OCI-LY7 (cell line): ENCODE data around the gene ANO2. TPM values are rescaled to one million over a fixed set of nuclear protein-coding genes. Genes with fewer than 3 reads are reported as not detected.

Experiments used
- BruUV-seq: library from RNA; stranded (reverse); fragments of 400-500 nt; replicated peaks from 2 replicates; lab custom pipeline; 2021; lab: Mats Ljungman, UMichigan
- CTCF ChIA-PET: fragments of 300-600 bp; sonication (Branson Sonifier 250); formaldehyde crosslinking; loops from one replicate; lab custom pipeline; 2022; ENCODE audit warnings: antibody characterized with exemption; ENCODE audit not compliant: unreplicated experiment; lab: Charles Lee
- POLR2A ChIA-PET: fragments of 300-600 bp; sonication (Branson Sonifier 250); formaldehyde crosslinking; loops from one replicate; lab custom pipeline; 2022; ENCODE audit warnings: antibody characterized with exemption; lab: Charles Lee
- DNase-seq: peaks from one replicate; pipeline ENCODE4 v3.0.0-alpha.2; 2015; ENCODE audit warnings: low spot score
- H2AFZ ChIP-seq: fragments of 200-600 bp; sonication (generic), shearing (Covaris generic); 2 replicates; pipeline ENCODE4 v1.6.1; 2014; ENCODE audit warnings: mild to moderate bottlenecking, antibody characterized with exemption, low read length, moderate library complexity
- H3K27ac ChIP-seq: fragments of 200-600 bp; sonication (generic); 2 replicates; pipeline ENCODE4 v1.5.1; 2014; ENCODE audit warnings: mixed run types, low read depth, mild to moderate bottlenecking, moderate library complexity, low read length, inconsistent platforms; ENCODE audit not compliant: poor library complexity, severe bottlenecking
- H3K36me3 ChIP-seq: fragments of 200-600 bp; sonication (generic); 2 replicates; pipeline ENCODE4 v1.6.1; 2014; ENCODE audit warnings: mild to moderate bottlenecking, antibody characterized with exemption, low read length, moderate library complexity, mixed read lengths; ENCODE audit not compliant: insufficient read depth
- H3K4me1 ChIP-seq: fragments of 200-600 bp; sonication (generic); 2 replicates; pipeline ENCODE4 v1.5.1; 2014; ENCODE audit warnings: mild to moderate bottlenecking, low read length; ENCODE audit not compliant: insufficient read depth, poor library complexity, severe bottlenecking
- H3K4me2 ChIP-seq: fragments of 200-600 bp; sonication (generic); 2 replicates; pipeline ENCODE4 v1.6.1; 2014; ENCODE audit warnings: mild to moderate bottlenecking, low read length
- H3K4me3 ChIP-seq: fragments of 200-600 bp; sonication (generic); 2 replicates; pipeline ENCODE4 v1.5.1; 2014; ENCODE audit warnings: mild to moderate bottlenecking, low read depth, low read length; ENCODE audit not compliant: poor library complexity, severe bottlenecking
- H3K79me2 ChIP-seq: fragments of 200-600 bp; sonication (generic); 2 replicates; pipeline ENCODE4 v1.6.1; 2016; ENCODE audit warnings: low read depth, mild to moderate bottlenecking, low read length, moderate library complexity, mixed read lengths; ENCODE audit not compliant: insufficient read depth
- H3K9me2 ChIP-seq: fragments of 200-600 bp; sonication (generic); 2 replicates; pipeline ENCODE4 v1.6.1; 2016; ENCODE audit warnings: mild to moderate bottlenecking, low read length, mixed read lengths; ENCODE audit not compliant: insufficient read depth
- H3K9me3 ChIP-seq: fragments of 200-600 bp; sonication (generic); 2 replicates; pipeline ENCODE4 v1.6.1; 2014; ENCODE audit warnings: mild to moderate bottlenecking, mixed run types, low read length, mixed read lengths
- H4K20me1 ChIP-seq: fragments of 200-600 bp; sonication (generic); 2 replicates; pipeline ENCODE4 v1.6.1; 2014; ENCODE audit warnings: mild to moderate bottlenecking, antibody characterized with exemption, low read length, moderate library complexity, mixed read lengths; ENCODE audit not compliant: insufficient read depth
- EZH2phosphoT487 ChIP-seq: fragments of 200-600 bp; sonication (generic); IDR thresholded peaks from 2 replicates; pipeline ENCODE4 v1.6.1; 2018; ENCODE audit warnings: low read depth, borderline replicate concordance, mild to moderate bottlenecking, mixed run types, antibody characterized with exemption, low read length, moderate library complexity, mixed read lengths
- intact Hi-C: fragments of 100-400 bp; cut with micrococcal nuclease; formaldehyde crosslinking; loops from one replicate; pipeline ENCODE4 v1.10.0; 2022; ENCODE audit not compliant: unreplicated experiment
- total RNA-seq, 2 experiments: library from RNA; depleted of rRNA in 1 of 2; stranded (reverse); fragments of >200 nt in 1 of 2; shearing (Covaris generic) in 1 of 2; gene quantifications; 2 replicates each; pipeline ENCODE4 v1.2.3, GENCODE V29; 2014 to 2022
- TF ChIP-seq, protein P1 (sequence below): fragments of 200-600 bp; sonication (generic); conservative IDR thresholded peaks from 2 replicates; pipeline ENCODE4 v1.5.1; 2014; ENCODE audit warnings: mild to moderate bottlenecking, antibody characterized with exemption, low read length, moderate library complexity, mixed read lengths

The ANO2 gene
- total RNA-seq, 2 experiments from 2014 or later = not detected

DNA sequence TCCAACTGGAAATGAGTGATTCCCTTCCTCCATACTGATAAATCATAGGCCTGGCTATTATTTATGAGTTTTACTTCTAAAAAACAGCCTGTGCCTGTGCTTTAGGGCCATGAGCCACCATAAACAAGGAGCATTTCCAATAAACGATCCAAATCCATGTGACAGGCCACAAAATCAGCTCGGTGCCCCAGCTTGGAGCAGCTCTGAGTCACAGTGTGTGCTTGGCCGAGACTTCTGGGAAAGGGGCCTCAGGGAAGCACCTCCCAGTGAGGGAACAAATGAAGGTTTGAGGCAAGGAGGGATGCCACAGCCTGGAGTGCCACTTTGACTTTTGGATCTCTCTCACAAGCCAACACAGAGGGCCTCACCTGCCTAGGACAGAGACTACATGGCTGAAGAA lies 322.8 kb downstream of the ANO2 start:
- Histone ChIP-seq H3K4me1 (no peaks in the 10 kb centered on the region), H2AFZ (no peak overlapping the region), H3K9me3 (no peaks in the 10 kb centered on the region), H3K4me2 (no peak overlapping the region), H3K4me3 (no peak overlapping the region), H3K27ac (no peak overlapping the region), H3K79me2 (no peaks in the 10 kb centered on the region), H4K20me1 (no peaks in the 10 kb centered on the region), H3K9me2 (no peaks in the 10 kb centered on the region), H3K36me3 (no peaks in the 10 kb centered on the region)
- no peak for DNase-seq
- ChIA-PET CTCF (no interaction called here), POLR2A (no interaction called here)
- no TSS peak for BruUV-seq
- intact Hi-C loops = no loop called here
- TF ChIP-seq EZH2phosphoT487 = no peak
- TF ChIP-seq, protein P1, sequence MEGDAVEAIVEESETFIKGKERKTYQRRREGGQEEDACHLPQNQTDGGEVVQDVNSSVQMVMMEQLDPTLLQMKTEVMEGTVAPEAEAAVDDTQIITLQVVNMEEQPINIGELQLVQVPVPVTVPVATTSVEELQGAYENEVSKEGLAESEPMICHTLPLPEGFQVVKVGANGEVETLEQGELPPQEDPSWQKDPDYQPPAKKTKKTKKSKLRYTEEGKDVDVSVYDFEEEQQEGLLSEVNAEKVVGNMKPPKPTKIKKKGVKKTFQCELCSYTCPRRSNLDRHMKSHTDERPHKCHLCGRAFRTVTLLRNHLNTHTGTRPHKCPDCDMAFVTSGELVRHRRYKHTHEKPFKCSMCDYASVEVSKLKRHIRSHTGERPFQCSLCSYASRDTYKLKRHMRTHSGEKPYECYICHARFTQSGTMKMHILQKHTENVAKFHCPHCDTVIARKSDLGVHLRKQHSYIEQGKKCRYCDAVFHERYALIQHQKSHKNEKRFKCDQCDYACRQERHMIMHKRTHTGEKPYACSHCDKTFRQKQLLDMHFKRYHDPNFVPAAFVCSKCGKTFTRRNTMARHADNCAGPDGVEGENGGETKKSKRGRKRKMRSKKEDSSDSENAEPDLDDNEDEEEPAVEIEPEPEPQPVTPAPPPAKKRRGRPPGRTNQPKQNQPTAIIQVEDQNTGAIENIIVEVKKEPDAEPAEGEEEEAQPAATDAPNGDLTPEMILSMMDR = no peak

DNA sequence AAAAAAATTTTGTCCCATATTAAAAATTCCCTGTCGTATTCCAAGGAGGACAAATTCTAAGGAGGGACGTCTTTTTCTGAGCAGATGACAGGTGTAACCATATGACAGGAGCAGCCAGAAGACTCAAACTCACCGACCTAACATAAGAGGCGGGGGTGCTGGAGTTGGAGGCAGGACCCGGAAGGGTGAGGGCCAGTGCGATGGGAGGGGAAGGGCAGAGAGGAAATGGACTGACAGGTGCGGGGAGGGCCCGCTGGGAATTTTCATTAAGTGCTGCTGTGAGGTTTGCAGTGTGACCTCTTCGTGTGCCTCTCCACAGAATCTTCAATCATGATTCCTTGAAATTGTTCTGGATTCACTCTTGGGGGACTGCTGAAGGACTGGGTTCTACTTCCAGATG lies 323.7 kb downstream of the ANO2 start:
- CTCF ChIA-PET = no interaction called here
- TF ChIP-seq, protein P1 = no peak
- TF ChIP-seq EZH2phosphoT487 = no peak
- H3K27ac ChIP-seq = no peak overlapping the region
- no peaks in the 10 kb centered on the region for H4K20me1 ChIP-seq
- no peak overlapping the region for H2AFZ ChIP-seq
- POLR2A ChIA-PET = no interaction called here
- intact Hi-C loops = no loop called here
- no peaks in the 10 kb centered on the region for H3K9me2 ChIP-seq
- no peak overlapping the region for H3K4me3 ChIP-seq
- no peak for DNase-seq
- H3K79me2 ChIP-seq = no peaks in the 10 kb centered on the region
- no peaks in the 10 kb centered on the region for H3K9me3 ChIP-seq
- no TSS peak for BruUV-seq
- no peaks in the 10 kb centered on the region for H3K36me3 ChIP-seq
- H3K4me2 ChIP-seq = no peak overlapping the region
- no peaks in the 10 kb centered on the region for H3K4me1 ChIP-seq

DNA sequence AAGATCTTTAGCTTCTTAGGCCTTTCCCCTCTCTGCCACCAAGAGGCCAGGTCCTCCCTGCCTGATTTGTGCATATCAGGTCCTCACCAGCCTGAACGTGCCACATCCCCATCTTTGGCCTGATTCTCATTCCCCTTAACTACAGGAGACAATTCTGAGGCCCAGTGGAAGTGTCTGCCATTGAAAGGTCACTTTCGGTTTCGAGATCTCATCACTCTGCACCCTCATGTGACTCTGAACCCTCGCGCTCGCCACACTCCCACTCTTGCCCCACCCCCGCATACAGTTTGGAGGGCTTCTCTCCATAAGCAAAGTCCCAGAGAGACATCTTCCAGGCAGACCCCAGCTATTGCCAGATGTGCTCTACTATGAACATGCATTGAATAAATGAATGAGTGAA lies 324.2 kb downstream of the ANO2 start:
- Histone ChIP-seq H3K36me3 (no peaks in the 10 kb centered on the region), H4K20me1 (no peaks in the 10 kb centered on the region), H3K9me2 (no peaks in the 10 kb centered on the region), H3K4me1 (no peaks in the 10 kb centered on the region), H2AFZ (no peak overlapping the region), H3K4me3 (no peak overlapping the region), H3K4me2 (no peak overlapping the region), H3K27ac (no peak overlapping the region), H3K9me3 (no peaks in the 10 kb centered on the region), H3K79me2 (no peaks in the 10 kb centered on the region)
- BruUV-seq = no TSS peak
- CTCF ChIA-PET = no interaction called here
- TF ChIP-seq, protein P1 = no peak
- no peak for TF ChIP-seq EZH2phosphoT487
- no peak for DNase-seq
- POLR2A ChIA-PET = no interaction called here
- intact Hi-C loops = no loop called here
